Measurements from ENCODE around the gene ENPP5.
"Not testable (repeated sequence)": the region's sequence is repeated elsewhere in the genome, so short reads cannot be mapped to it uniquely, and the experiment has no call there.

Gene ENPP5

DNA sequence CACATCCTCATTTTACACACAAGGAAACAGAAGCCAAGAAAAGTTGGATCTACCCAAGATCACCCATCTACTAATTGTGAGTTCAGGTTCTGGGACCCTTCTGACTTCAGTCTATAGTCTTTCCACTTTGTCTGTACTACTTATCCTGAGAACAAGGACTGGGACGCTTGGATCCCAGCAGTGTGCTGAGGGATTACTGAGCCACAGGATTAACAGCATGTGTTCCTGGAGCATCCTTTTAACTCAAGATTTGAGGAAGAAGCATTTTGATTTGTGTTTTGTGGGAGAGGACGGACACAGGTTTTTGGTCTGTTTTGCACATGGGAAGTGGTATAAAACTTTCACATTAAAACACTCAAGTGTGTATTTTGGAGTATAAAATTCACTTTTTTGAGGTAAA lies 36.6 kb downstream of the ENPP5 start:
- DNase-seq (ENCODE audit: extremely low read depth, low read depth) = no peak
- TF ChIP-seq, protein P1, sequence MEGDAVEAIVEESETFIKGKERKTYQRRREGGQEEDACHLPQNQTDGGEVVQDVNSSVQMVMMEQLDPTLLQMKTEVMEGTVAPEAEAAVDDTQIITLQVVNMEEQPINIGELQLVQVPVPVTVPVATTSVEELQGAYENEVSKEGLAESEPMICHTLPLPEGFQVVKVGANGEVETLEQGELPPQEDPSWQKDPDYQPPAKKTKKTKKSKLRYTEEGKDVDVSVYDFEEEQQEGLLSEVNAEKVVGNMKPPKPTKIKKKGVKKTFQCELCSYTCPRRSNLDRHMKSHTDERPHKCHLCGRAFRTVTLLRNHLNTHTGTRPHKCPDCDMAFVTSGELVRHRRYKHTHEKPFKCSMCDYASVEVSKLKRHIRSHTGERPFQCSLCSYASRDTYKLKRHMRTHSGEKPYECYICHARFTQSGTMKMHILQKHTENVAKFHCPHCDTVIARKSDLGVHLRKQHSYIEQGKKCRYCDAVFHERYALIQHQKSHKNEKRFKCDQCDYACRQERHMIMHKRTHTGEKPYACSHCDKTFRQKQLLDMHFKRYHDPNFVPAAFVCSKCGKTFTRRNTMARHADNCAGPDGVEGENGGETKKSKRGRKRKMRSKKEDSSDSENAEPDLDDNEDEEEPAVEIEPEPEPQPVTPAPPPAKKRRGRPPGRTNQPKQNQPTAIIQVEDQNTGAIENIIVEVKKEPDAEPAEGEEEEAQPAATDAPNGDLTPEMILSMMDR (IDR thresholded peaks at IDR 0.05; ENCODE audit: low read depth, low read length, missing control alignments) = no peak
- no peak overlapping the region for H3K4me3 ChIP-seq (replicated peaks; ENCODE audit: low read depth, low read length)

DNA sequence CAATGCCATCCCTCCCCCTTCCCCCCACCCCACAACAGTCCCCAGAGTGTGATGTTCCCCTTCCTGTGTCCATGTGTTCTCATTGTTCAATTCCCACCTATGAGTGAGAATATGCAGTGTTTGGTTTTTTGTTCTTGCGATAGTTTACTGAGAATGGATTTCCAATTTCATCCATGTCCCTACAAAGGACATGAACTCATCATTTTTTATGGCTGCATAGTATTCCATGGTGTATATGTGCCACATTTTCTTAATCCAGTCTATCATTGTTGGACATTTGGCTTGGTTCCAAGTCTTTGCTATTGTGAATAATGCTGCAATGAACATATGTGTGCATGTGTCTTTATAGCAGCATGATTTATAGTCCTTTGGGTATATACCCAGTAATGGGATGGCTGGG lies 39.5 kb downstream of the ENPP5 start:
- not testable (repeated sequence) for H3K4me3 ChIP-seq (replicated peaks; ENCODE audit: low read depth, low read length); DNase-seq (ENCODE audit: extremely low read depth, low read depth)

- H3K4me3 ChIP-seq (replicated peaks; ENCODE audit: low read depth, low read length) = no peak overlapping the region
- DNase-seq (ENCODE audit: extremely low read depth, low read depth) = no peak
- TF ChIP-seq, protein P1 (IDR thresholded peaks at IDR 0.05; ENCODE audit: low read depth, low read length, missing control alignments) = no peak
These were observed 40.1 kb downstream of the ENPP5 start for GRCh38 chr6:46130666-46131065.

DNA sequence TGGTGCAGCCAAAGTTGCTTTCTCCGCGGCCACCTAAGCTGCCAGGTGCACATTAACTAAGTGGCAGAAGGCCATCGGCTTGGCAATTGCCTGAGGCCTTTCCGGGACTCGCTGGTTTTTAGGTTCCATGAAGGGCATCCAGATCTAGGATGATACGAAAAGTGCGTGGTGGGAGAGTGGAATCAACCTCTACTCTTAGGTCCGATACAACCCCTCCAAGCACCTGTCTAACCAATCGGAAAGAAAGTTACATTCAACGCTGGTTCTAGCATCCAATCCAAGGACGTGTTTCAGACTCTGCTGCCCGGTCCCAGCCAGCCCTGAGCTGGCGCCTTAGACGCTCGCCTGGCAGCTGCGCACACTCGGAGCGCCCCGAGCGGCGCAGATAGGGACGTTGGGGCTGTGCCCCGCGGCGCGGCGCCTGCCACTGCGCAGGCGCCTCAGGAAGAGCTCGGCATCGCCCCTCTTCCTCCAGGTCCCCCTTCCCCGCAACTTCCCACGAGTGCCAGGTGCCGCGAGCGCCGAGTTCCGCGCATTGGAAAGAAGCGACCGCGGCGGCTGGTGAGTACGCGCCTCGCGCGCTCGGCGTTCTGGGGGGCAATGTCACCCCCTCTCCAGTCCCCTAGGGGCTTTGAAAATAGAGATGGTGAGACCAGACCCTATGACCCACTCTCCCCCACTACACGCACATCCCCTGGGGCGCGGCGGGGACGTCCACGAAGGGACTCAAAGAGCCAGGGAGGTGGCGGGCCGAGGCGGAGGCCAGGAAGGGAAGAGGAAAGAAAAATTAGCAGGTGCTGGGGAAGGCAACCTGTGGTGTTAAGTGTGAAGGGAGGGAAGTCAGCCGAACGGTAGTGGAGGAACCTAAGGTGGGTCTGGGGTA lies 40.9 kb downstream of the ENPP5 start, which contains the start of gene ENPP4:
ENPP4 (plus strand) TSS at position 361 of the 883 bp plus-strand sequence. CDS start 9,595 bp downstream, outside the sequence.
- H3K4me3 ChIP-seq (replicated peaks; ENCODE audit: low read depth, low read length) = peak within 1 kb of the TSS; percentile 35

GRCh38 chr6:46129291-46129628 lies 41.5 kb downstream of the ENPP5 start:
- DNase-seq (ENCODE audit: extremely low read depth, low read depth) = no peak
- no peak overlapping the region for H3K4me3 ChIP-seq (replicated peaks; ENCODE audit: low read depth, low read length)

More for the DNA sequence above, 40.9 kb downstream of the ENPP5 start, which contains the start of gene ENPP4:
- DNase-seq (ENCODE audit: extremely low read depth, low read depth) = peak; percentile 24
- TF ChIP-seq, protein P1 (IDR thresholded peaks at IDR 0.05; ENCODE audit: low read depth, low read length, missing control alignments) = no peak

GRCh38 chr6:46128476-46128875 lies 42.3 kb downstream of the ENPP5 start:
- no peak overlapping the region for H3K4me3 ChIP-seq (replicated peaks; ENCODE audit: low read depth, low read length)
- DNase-seq (ENCODE audit: extremely low read depth, low read depth) = no peak

More at GRCh38 chr6:46129291-46129628, 41.5 kb downstream of the ENPP5 start:
- TF ChIP-seq, protein P1 (IDR thresholded peaks at IDR 0.05; ENCODE audit: low read depth, low read length, missing control alignments) = no peak

DNA sequence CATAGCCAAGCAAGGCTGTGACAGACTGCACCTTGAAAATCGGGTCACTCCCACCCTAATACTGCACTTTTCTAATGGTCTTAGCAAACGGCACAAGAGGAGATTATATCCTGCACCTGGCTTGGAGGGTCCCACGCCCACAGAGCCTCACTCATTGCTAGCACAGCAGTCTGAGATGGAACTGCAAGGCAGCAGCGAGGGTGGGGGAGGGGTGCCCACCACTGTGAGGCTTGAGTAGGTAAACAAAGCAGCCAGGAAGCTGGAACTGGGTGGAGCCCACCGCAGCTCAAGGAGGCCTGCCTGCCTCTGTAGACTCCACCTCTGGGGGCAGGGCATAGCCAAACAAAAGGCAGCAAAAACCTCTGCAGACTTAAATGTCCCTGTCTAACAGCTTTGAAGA lies 51.1 kb downstream of the ENPP5 start:
- DNase-seq (ENCODE audit: extremely low read depth, low read depth); H3K4me3 ChIP-seq (replicated peaks; ENCODE audit: low read depth, low read length): not testable (repeated sequence)

More at GRCh38 chr6:46128476-46128875, 42.3 kb downstream of the ENPP5 start:
- TF ChIP-seq, protein P1 (IDR thresholded peaks at IDR 0.05; ENCODE audit: low read depth, low read length, missing control alignments) = no peak

Measured in HFF-Myc (cell line).